WTC11 (cell line): ENCODE results near the gene GIMAP8. TPM values are rescaled to one million over a fixed set of nuclear protein-coding genes. Genes with fewer than 3 reads are reported as not detected.

Experiments
- CREM ChIP-seq: sonication (generic); formaldehyde crosslinking; IDR thresholded peaks from 2 replicates; pipeline ENCODE4 v1.8.1; 2022; ENCODE audit warnings: mild to moderate bottlenecking, missing genetic modification reagents, moderate library complexity
- ETV6 ChIP-seq: sonication (generic); formaldehyde crosslinking; IDR thresholded peaks from 2 replicates; pipeline ENCODE4 v1.8.1; 2022; ENCODE audit warnings: mild to moderate bottlenecking, missing genetic modification reagents
- GTF2I ChIP-seq: fragments of 250-450 bp; sonication (Bioruptor Pico); conservative IDR thresholded peaks from 2 replicates; pipeline ENCODE4 v1.4.0; 2021; ENCODE audit warnings: mild to moderate bottlenecking
- HMGA2 ChIP-seq: fragments of 250-450 bp; sonication (Bioruptor Pico); IDR thresholded peaks from 2 replicates; pipeline ENCODE4 v1.4.0; 2021; ENCODE audit warnings: mild to moderate bottlenecking, moderate library complexity
- IRF2 ChIP-seq: sonication (generic); formaldehyde crosslinking; IDR thresholded peaks from 2 replicates; pipeline ENCODE4 v1.8.0; 2022; ENCODE audit warnings: low read depth, missing genetic modification reagents, borderline replicate concordance
- JUN ChIP-seq: sonication (generic); formaldehyde crosslinking; IDR thresholded peaks from 2 replicates; pipeline ENCODE4 v1.8.0; 2023; ENCODE audit warnings: mild to moderate bottlenecking, missing genetic modification reagents
- NFE2L1 ChIP-seq: sonication (generic); formaldehyde crosslinking; IDR thresholded peaks from 2 replicates; pipeline ENCODE4 v1.8.1; 2023; ENCODE audit warnings: missing genetic modification reagents
- NFYB ChIP-seq: sonication (generic); formaldehyde crosslinking; conservative IDR thresholded peaks from 2 replicates; pipeline ENCODE4 v1.8.0; 2022; ENCODE audit warnings: low read depth, missing genetic modification reagents
- NR2C2 ChIP-seq: sonication (generic); formaldehyde crosslinking; IDR thresholded peaks from 2 replicates; pipeline ENCODE4 v1.8.0; 2022; ENCODE audit warnings: mild to moderate bottlenecking, missing genetic modification reagents
- PRRX2 ChIP-seq: fragments of 250-450 bp; sonication (Bioruptor Pico); IDR thresholded peaks from 2 replicates; pipeline ENCODE4 v1.8.0; 2021; ENCODE audit warnings: mild to moderate bottlenecking
- SP1 ChIP-seq: sonication (generic); formaldehyde crosslinking; conservative IDR thresholded peaks from 2 replicates; pipeline ENCODE4 v1.8.1; 2022; ENCODE audit warnings: missing genetic modification reagents
- ZNF138 ChIP-seq: sonication (generic); formaldehyde crosslinking; conservative IDR thresholded peaks from 2 replicates; pipeline ENCODE4 v1.8.1; 2022; ENCODE audit warnings: mild to moderate bottlenecking, moderate library complexity, missing genetic modification reagents
- ZNF396 ChIP-seq: fragments of 250-450 bp; sonication (Bioruptor Pico); IDR thresholded peaks from 2 replicates; pipeline ENCODE4 v1.8.0; 2021; ENCODE audit warnings: mild to moderate bottlenecking, moderate library complexity, borderline replicate concordance
- total RNA-seq: library from RNA; stranded (reverse); gene quantifications from 3 replicates; pipeline ENCODE4 v1.2.3, GENCODE V29; 2021
- TF ChIP-seq, protein P1 (sequence below): sonication (generic); formaldehyde crosslinking; IDR thresholded peaks from 2 replicates; pipeline ENCODE4 v1.8.1; 2022; ENCODE audit warnings: missing genetic modification reagents, borderline replicate concordance
- TF ChIP-seq, protein P2 (sequence below): fragments of 250-450 bp; sonication (Bioruptor Pico); IDR thresholded peaks from 2 replicates; pipeline ENCODE4 v1.9.0; 2021; ENCODE audit warnings: moderate library complexity, mild to moderate bottlenecking, inconsistent platforms, borderline replicate concordance
- TF ChIP-seq, protein P3 (sequence below): sonication (generic); formaldehyde crosslinking; IDR thresholded peaks from 2 replicates; pipeline ENCODE4 v1.8.0; 2022; ENCODE audit warnings: mild to moderate bottlenecking, missing genetic modification reagents
- TF ChIP-seq, protein P4 (sequence below): sonication (generic); formaldehyde crosslinking; IDR thresholded peaks from 2 replicates; pipeline ENCODE4 v1.8.0; 2022; ENCODE audit warnings: missing genetic modification reagents
- TF ChIP-seq, protein P5 (sequence below): fragments of 250-450 bp; sonication (Bioruptor Pico); IDR thresholded peaks from 2 replicates; pipeline ENCODE4 v1.9.0; 2021; ENCODE audit warnings: mild to moderate bottlenecking
- TF ChIP-seq, protein P6 (sequence below): sonication (generic); formaldehyde crosslinking; IDR thresholded peaks from 2 replicates; pipeline ENCODE4 v1.8.1; 2023; ENCODE audit warnings: mild to moderate bottlenecking, missing genetic modification reagents
- TF ChIP-seq, protein P7 (sequence below): sonication (generic); formaldehyde crosslinking; conservative IDR thresholded peaks from 2 replicates; pipeline ENCODE4 v1.8.1; 2022; ENCODE audit warnings: mild to moderate bottlenecking, missing genetic modification reagents
- TF ChIP-seq, protein P8 (sequence below): fragments of 200-600 bp; IDR thresholded peaks from 2 replicates; pipeline ENCODE4 v1.8.0; 2022; ENCODE audit warnings: antibody characterized with exemption

Gene GIMAP8
- total RNA-seq, 1 experiment from 2014 or later = 0.09 TPM

DNA sequence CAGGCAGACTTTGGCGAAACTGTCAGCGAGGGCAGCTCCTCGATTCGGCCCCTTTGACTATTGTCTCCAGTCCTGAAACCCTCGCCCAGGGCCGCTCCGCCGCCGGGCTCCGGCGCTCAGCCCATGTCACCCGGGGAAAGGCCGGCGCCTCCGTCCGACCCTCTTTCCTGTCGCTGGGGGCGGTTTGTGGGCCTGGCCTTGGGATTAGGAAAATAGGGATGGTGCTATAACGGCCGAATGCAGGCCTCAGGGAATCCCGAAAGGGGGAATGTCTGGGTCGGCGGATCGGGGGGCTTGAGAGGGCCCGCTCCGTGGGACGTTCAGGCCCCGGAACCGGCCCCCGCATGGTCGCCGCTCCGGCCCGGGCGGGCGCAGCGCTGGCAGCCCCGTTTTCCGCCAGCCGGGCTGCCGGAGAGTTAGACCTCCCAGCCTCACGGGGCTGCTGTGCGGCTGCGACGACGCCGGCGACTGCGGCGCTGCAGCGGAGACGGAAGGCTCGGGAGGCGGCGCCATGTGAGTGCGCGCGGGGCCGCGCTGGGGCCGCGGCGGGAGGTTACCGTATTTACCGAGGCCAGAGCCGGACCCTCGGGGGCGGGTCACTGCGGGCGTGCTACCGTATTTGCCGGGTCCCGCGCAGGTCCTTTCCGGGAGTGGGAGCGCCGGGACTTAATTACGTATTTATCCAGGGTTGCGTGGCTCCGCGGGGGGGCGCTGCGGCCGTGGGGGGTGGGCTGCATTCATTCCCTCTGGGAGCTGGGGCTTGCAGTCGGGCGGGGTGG, 45.4 kb upstream of the GIMAP8 start (continued):
- peak; percentile 41 for TF ChIP-seq SP1
- TF ChIP-seq CREM = peak; percentile 76; the same call in 1 of the 2 replicates
- TF ChIP-seq, protein P1, sequence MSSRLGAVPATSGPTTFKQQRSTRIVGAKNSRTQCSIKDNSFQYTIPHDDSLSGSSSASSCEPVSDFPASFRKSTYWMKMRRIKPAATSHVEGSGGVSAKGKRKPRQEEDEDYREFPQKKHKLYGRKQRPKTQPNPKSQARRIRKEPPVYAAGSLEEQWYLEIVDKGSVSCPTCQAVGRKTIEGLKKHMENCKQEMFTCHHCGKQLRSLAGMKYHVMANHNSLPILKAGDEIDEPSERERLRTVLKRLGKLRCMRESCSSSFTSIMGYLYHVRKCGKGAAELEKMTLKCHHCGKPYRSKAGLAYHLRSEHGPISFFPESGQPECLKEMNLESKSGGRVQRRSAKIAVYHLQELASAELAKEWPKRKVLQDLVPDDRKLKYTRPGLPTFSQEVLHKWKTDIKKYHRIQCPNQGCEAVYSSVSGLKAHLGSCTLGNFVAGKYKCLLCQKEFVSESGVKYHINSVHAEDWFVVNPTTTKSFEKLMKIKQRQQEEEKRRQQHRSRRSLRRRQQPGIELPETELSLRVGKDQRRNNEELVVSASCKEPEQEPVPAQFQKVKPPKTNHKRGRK = no peak
- peak; percentile 85 for TF ChIP-seq ETV6 (CRISPR knock-in tag)
- TF ChIP-seq, protein P2, sequence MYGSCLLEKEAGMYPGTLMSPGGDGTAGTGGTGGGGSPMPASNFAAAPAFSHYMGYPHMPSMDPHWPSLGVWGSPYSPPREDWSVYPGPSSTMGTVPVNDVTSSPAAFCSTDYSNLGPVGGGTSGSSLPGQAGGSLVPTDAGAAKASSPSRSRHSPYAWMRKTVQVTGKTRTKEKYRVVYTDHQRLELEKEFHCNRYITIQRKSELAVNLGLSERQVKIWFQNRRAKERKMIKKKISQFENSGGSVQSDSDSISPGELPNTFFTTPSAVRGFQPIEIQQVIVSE = no peak
- no peak for TF ChIP-seq ZNF138 (CRISPR knock-in tag)
- TF ChIP-seq JUN (CRISPR knock-in tag) = no peak
- TF ChIP-seq, protein P3, sequence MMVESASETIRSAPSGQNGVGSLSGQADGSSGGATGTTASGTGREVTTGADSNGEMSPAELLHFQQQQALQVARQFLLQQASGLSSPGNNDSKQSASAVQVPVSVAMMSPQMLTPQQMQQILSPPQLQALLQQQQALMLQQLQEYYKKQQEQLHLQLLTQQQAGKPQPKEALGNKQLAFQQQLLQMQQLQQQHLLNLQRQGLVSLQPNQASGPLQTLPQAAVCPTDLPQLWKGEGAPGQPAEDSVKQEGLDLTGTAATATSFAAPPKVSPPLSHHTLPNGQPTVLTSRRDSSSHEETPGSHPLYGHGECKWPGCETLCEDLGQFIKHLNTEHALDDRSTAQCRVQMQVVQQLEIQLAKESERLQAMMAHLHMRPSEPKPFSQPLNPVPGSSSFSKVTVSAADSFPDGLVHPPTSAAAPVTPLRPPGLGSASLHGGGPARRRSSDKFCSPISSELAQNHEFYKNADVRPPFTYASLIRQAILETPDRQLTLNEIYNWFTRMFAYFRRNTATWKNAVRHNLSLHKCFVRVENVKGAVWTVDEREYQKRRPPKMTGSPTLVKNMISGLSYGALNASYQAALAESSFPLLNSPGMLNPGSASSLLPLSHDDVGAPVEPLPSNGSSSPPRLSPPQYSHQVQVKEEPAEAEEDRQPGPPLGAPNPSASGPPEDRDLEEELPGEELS (CRISPR knock-in tag) = 0 out of 2 replicates have a peak, but pooled peaks have one; percentile 46
- no peak for TF ChIP-seq GTF2I (CRISPR knock-in tag)
- TF ChIP-seq, protein P4, sequence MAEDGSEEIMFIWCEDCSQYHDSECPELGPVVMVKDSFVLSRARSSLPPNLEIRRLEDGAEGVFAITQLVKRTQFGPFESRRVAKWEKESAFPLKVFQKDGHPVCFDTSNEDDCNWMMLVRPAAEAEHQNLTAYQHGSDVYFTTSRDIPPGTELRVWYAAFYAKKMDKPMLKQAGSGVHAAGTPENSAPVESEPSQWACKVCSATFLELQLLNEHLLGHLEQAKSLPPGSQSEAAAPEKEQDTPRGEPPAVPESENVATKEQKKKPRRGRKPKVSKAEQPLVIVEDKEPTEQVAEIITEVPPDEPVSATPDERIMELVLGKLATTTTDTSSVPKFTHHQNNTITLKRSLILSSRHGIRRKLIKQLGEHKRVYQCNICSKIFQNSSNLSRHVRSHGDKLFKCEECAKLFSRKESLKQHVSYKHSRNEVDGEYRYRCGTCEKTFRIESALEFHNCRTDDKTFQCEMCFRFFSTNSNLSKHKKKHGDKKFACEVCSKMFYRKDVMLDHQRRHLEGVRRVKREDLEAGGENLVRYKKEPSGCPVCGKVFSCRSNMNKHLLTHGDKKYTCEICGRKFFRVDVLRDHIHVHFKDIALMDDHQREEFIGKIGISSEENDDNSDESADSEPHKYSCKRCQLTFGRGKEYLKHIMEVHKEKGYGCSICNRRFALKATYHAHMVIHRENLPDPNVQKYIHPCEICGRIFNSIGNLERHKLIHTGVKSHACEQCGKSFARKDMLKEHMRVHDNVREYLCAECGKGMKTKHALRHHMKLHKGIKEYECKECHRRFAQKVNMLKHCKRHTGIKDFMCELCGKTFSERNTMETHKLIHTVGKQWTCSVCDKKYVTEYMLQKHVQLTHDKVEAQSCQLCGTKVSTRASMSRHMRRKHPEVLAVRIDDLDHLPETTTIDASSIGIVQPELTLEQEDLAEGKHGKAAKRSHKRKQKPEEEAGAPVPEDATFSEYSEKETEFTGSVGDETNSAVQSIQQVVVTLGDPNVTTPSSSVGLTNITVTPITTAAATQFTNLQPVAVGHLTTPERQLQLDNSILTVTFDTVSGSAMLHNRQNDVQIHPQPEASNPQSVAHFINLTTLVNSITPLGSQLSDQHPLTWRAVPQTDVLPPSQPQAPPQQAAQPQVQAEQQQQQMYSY (CRISPR knock-in tag) = no peak
- TF ChIP-seq HMGA2 = no peak
- TF ChIP-seq NR2C2 = no peak
- TF ChIP-seq, protein P5, sequence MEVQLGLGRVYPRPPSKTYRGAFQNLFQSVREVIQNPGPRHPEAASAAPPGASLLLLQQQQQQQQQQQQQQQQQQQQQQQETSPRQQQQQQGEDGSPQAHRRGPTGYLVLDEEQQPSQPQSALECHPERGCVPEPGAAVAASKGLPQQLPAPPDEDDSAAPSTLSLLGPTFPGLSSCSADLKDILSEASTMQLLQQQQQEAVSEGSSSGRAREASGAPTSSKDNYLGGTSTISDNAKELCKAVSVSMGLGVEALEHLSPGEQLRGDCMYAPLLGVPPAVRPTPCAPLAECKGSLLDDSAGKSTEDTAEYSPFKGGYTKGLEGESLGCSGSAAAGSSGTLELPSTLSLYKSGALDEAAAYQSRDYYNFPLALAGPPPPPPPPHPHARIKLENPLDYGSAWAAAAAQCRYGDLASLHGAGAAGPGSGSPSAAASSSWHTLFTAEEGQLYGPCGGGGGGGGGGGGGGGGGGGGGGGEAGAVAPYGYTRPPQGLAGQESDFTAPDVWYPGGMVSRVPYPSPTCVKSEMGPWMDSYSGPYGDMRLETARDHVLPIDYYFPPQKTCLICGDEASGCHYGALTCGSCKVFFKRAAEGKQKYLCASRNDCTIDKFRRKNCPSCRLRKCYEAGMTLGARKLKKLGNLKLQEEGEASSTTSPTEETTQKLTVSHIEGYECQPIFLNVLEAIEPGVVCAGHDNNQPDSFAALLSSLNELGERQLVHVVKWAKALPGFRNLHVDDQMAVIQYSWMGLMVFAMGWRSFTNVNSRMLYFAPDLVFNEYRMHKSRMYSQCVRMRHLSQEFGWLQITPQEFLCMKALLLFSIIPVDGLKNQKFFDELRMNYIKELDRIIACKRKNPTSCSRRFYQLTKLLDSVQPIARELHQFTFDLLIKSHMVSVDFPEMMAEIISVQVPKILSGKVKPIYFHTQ (CRISPR knock-in tag) = no peak
- TF ChIP-seq, protein P6, sequence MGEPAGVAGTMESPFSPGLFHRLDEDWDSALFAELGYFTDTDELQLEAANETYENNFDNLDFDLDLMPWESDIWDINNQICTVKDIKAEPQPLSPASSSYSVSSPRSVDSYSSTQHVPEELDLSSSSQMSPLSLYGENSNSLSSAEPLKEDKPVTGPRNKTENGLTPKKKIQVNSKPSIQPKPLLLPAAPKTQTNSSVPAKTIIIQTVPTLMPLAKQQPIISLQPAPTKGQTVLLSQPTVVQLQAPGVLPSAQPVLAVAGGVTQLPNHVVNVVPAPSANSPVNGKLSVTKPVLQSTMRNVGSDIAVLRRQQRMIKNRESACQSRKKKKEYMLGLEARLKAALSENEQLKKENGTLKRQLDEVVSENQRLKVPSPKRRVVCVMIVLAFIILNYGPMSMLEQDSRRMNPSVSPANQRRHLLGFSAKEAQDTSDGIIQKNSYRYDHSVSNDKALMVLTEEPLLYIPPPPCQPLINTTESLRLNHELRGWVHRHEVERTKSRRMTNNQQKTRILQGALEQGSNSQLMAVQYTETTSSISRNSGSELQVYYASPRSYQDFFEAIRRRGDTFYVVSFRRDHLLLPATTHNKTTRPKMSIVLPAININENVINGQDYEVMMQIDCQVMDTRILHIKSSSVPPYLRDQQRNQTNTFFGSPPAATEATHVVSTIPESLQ (CRISPR knock-in tag) = no peak
- no peak for TF ChIP-seq ZNF396 (CRISPR knock-in tag)
- TF ChIP-seq, protein P7, sequence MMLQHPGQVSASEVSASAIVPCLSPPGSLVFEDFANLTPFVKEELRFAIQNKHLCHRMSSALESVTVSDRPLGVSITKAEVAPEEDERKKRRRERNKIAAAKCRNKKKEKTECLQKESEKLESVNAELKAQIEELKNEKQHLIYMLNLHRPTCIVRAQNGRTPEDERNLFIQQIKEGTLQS (CRISPR knock-in tag) = no peak
- TF ChIP-seq NFE2L1 (CRISPR knock-in tag) = 0 out of 2 replicates have a peak, but pooled peaks have one; percentile 33
- TF ChIP-seq NFYB (CRISPR knock-in tag) = no peak
- no peak for TF ChIP-seq PRRX2 (CRISPR knock-in tag)
- no peak for TF ChIP-seq IRF2 (CRISPR knock-in tag)
- TF ChIP-seq, protein P8, sequence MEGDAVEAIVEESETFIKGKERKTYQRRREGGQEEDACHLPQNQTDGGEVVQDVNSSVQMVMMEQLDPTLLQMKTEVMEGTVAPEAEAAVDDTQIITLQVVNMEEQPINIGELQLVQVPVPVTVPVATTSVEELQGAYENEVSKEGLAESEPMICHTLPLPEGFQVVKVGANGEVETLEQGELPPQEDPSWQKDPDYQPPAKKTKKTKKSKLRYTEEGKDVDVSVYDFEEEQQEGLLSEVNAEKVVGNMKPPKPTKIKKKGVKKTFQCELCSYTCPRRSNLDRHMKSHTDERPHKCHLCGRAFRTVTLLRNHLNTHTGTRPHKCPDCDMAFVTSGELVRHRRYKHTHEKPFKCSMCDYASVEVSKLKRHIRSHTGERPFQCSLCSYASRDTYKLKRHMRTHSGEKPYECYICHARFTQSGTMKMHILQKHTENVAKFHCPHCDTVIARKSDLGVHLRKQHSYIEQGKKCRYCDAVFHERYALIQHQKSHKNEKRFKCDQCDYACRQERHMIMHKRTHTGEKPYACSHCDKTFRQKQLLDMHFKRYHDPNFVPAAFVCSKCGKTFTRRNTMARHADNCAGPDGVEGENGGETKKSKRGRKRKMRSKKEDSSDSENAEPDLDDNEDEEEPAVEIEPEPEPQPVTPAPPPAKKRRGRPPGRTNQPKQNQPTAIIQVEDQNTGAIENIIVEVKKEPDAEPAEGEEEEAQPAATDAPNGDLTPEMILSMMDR = no peak
